HepG2 (cell line): ENCODE results near the gene NFX1. TPM values are rescaled to one million over a fixed set of nuclear protein-coding genes. Genes with fewer than 3 reads are reported as not detected.

Experiments
- ARID4A ChIP-seq: sonication (generic); formaldehyde crosslinking; IDR thresholded peaks from 2 replicates; pipeline ENCODE4 v1.5.0; 2020; ENCODE audit warnings: mild to moderate bottlenecking, missing genetic modification reagents, borderline replicate concordance
- CEBPB ChIP-seq: IDR thresholded peaks from 2 replicates; pipeline ENCODE4 v1.6.1; 2011; ENCODE audit warnings: low read depth, low read length, improper control_type of control experiment, borderline replicate concordance
- DNMT1 ChIP-seq: sonication (generic); formaldehyde crosslinking; IDR thresholded peaks from 2 replicates; pipeline ENCODE4 v1.5.1; 2020; ENCODE audit warnings: mild to moderate bottlenecking, missing genetic modification reagents
- FLYWCH1 ChIP-seq: sonication (generic); formaldehyde crosslinking; IDR thresholded peaks from 2 replicates; pipeline ENCODE4 v1.8.1; 2023; ENCODE audit warnings: mild to moderate bottlenecking, missing genetic modification reagents
- JDP2 ChIP-seq: sonication (generic); formaldehyde crosslinking; IDR thresholded peaks from 2 replicates; pipeline ENCODE4 v1.8.1; 2022; ENCODE audit warnings: missing genetic modification reagents, borderline replicate concordance
- NBN ChIP-seq: fragments of 450-650 bp; conservative IDR thresholded peaks from 2 replicates; pipeline ENCODE4 v1.6.1; 2017
- PBX2 ChIP-seq: IDR thresholded peaks from 2 replicates; pipeline ENCODE4 v1.6.1; 2016; ENCODE audit warnings: control low read depth
- RFXAP ChIP-seq: sonication (generic); formaldehyde crosslinking; IDR thresholded peaks from 2 replicates; pipeline ENCODE4 v1.4.0; 2020; ENCODE audit warnings: missing genetic modification reagents, borderline replicate concordance
- ZFP36L1 ChIP-seq: sonication (generic); formaldehyde crosslinking; IDR thresholded peaks from 2 replicates; pipeline ENCODE4 v1.8.0; 2022; ENCODE audit warnings: mild to moderate bottlenecking, missing genetic modification reagents, moderate library complexity
- ZFX ChIP-seq: sonication (generic); formaldehyde crosslinking; IDR thresholded peaks from 2 replicates; pipeline ENCODE4 v1.4.0; 2020; ENCODE audit warnings: mild to moderate bottlenecking, low read depth, missing genetic modification reagents, moderate library complexity
- ZFY ChIP-seq: sonication (generic); formaldehyde crosslinking; IDR thresholded peaks from 2 replicates; pipeline ENCODE4 v1.4.0; 2020; ENCODE audit warnings: missing genetic modification reagents
- ZNF317 ChIP-seq: sonication (generic); formaldehyde crosslinking; IDR thresholded peaks from 2 replicates; pipeline ENCODE4 v1.5.0; 2020; ENCODE audit warnings: mild to moderate bottlenecking, missing genetic modification reagents
- ZNF335 ChIP-seq: sonication (generic); formaldehyde crosslinking; IDR thresholded peaks from 2 replicates; pipeline ENCODE4 v1.4.0; 2020; ENCODE audit warnings: missing genetic modification reagents
- ZNF446 ChIP-seq: sonication (generic); formaldehyde crosslinking; IDR thresholded peaks from 2 replicates; pipeline ENCODE4 v1.5.0; 2020; ENCODE audit warnings: mild to moderate bottlenecking, missing genetic modification reagents
- ZNF530 ChIP-seq: sonication (generic); formaldehyde crosslinking; IDR thresholded peaks from 2 replicates; pipeline ENCODE4 v1.5.0; 2020; ENCODE audit warnings: low read depth, mild to moderate bottlenecking, missing genetic modification reagents
- ZNF772 ChIP-seq: sonication (generic); formaldehyde crosslinking; IDR thresholded peaks from 2 replicates; pipeline ENCODE4 v1.5.0; 2020; ENCODE audit warnings: mild to moderate bottlenecking, missing genetic modification reagents
- ZNF790 ChIP-seq: sonication (generic); formaldehyde crosslinking; IDR thresholded peaks from 2 replicates; pipeline ENCODE4 v1.8.0; 2022; ENCODE audit warnings: missing genetic modification reagents, mild to moderate bottlenecking, borderline replicate concordance
- polyA plus RNA-seq, 8 experiments: library from polyadenylated mRNA; depleted of rRNA in 3 of 8; stranded (reverse) in 7 of 8; unstranded in 1 of 8; fragments of >200 nt; fragmentation: Illumina TruSeq in 4 of 8; extraction: Trizol in 4 of 8; gene quantifications; 2 replicates each; pipeline versions ENCODE4 v1.2.1 to v1.2.3, GENCODE V29; 2011 to 2016; ENCODE audit warnings: low read depth in 4 of 8, missing spikeins in 1 of 8, mixed read lengths in 1 of 8; ENCODE audit not compliant: insufficient read depth in 1 of 8
- total RNA-seq, 5 experiments: library from RNA; depleted of rRNA; stranded (reverse); fragments of >200 nt; fragmentation: Illumina TruSeq; extraction: Trizol; gene quantifications; 2 replicates each; pipeline ENCODE4 v1.2.3, GENCODE V29; 2016; ENCODE audit warnings: low read depth in 1 of 5
- TF ChIP-seq, protein P1 (sequence below): sonication (generic); formaldehyde crosslinking; conservative IDR thresholded peaks from 2 replicates; pipeline ENCODE4 v1.4.0; 2020; ENCODE audit warnings: mild to moderate bottlenecking, missing genetic modification reagents, moderate library complexity

Gene NFX1
- total and polyA plus RNA-seq, 2 of the 13 experiments (the other 11 are each of a cell fraction or from before 2014, with no cell fraction given), result 23.9 to 27.5 TPM

GRCh38 chr9:33290247-33291030 lies at the start of gene NFX1 (continued):
- TF ChIP-seq ARID4A (CRISPR knock-in tag) (peak; percentile 96), FLYWCH1 (0 out of 2 replicates have a peak, but pooled peaks have one; percentile 52), RFXAP (CRISPR knock-in tag) (peak; percentile 83), ZFX (CRISPR knock-in tag) (peak; percentile 85), ZNF530 (CRISPR knock-in tag) (peak; percentile 56; the same call in 1 of the 2 replicates), DNMT1 (CRISPR knock-in tag) (no peak), ZNF446 (0 out of 2 replicates have a peak, but pooled peaks have one; percentile 82), ZNF772 (CRISPR knock-in tag) (peak; percentile 96), ZFP36L1 (CRISPR knock-in tag) (peak; percentile 92), ZNF335 (CRISPR knock-in tag) (peak; percentile 92), ZNF317 (CRISPR knock-in tag) (peak; percentile 93), CEBPB (peak; percentile 98), JDP2 (CRISPR knock-in tag) (no peak), ZNF790 (CRISPR knock-in tag) (peak; percentile 83; the same call in 1 of the 2 replicates), NBN (no peak), PBX2 (no peak), ZFY (peak; percentile 81)
- TF ChIP-seq, protein P1, sequence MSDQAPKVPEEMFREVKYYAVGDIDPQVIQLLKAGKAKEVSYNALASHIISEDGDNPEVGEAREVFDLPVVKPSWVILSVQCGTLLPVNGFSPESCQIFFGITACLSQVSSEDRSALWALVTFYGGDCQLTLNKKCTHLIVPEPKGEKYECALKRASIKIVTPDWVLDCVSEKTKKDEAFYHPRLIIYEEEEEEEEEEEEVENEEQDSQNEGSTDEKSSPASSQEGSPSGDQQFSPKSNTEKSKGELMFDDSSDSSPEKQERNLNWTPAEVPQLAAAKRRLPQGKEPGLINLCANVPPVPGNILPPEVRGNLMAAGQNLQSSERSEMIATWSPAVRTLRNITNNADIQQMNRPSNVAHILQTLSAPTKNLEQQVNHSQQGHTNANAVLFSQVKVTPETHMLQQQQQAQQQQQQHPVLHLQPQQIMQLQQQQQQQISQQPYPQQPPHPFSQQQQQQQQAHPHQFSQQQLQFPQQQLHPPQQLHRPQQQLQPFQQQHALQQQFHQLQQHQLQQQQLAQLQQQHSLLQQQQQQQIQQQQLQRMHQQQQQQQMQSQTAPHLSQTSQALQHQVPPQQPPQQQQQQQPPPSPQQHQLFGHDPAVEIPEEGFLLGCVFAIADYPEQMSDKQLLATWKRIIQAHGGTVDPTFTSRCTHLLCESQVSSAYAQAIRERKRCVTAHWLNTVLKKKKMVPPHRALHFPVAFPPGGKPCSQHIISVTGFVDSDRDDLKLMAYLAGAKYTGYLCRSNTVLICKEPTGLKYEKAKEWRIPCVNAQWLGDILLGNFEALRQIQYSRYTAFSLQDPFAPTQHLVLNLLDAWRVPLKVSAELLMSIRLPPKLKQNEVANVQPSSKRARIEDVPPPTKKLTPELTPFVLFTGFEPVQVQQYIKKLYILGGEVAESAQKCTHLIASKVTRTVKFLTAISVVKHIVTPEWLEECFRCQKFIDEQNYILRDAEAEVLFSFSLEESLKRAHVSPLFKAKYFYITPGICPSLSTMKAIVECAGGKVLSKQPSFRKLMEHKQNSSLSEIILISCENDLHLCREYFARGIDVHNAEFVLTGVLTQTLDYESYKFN (CRISPR knock-in tag), result peak; percentile 55; the same call in 1 of the 2 replicates
